SKM-1 treated with dmso at 0.1 percent for 144 hours (cell line): ENCODE results near the gene EGLN3.

Experiments
- DNase-seq: peaks from one replicate; lab custom pipeline; 2025; ENCODE audit not compliant: unreplicated experiment; lab: John Stamatoyannopoulos, UW

EGLN3 gene

DNA sequence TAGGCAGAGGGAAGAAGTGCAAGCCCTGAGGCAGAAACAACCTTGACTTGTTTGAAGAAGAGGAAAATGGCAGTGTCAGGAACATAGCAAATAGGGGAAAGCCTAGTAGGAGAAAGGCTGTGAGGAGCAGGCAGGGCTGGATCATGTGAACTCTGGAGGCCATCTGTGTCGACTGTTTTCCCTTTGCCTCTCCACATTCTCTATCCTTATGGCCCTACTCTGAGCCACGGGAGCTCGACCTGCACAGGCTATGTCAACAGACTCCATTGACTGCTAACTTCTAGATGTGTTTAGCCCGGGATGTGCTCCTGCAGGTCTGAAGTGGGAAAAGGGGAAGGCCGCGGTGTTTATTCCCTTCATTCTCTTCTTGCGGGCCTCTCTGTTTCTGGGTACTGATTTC lies 35.2 kb downstream of the EGLN3 start:
- no peak for DNase-seq

DNA sequence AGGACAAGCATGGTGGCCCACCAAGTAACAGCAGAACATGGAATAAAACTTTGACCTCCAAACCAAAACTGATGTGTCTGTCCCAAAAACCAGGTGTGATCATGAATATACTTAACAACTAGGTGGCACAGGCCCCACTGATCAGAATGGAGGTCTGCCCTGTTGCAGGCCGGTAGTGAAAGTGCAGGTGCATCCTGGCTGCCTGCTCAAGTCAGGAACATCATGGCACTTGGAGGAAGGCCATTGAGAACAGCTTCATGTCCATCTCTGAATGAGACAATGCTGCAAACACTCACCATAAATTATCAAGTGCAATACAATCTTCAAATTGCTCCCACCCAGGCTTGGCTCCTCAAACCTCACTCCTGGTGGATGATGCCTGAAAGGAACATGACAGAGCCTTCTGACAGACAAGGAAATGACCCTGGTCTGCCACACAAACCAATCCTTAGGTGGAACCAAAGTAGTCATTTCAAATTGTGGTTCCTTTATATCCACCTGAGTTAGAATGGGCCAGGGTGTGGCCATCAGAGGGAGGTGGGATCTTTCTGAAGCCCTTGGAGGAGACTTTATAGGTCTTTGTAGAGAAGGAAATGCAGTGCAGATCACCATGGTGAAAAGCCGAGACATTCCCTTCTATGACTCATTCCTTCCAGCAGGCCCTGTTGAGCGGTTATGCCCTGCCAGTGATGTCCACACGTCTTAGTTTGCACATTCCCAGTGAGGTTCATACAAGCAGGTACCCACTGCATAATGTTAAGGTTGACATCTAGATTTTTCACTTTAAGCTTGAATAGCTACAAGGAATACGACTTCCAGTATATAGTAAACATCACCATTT lies 36.0 kb downstream of the EGLN3 start:
- DNase-seq: no peak

DNA sequence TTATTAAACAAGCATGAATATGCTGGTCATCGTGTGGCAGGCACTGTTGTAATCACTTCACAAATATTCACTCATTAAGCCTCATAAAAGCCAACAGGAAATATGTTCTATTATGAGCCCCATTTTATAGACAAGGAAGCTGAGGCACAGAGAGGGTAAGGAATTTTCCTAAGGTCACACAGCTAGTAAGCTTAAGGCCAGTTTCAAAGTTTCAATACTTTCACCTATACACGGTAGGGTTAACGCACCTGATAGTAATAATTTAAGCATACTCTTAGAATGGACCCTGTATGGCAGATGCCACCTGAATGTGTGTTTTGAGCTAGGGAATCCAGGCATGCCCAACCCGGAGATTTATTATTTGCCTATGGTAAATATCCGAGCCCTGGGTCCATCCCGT lies 39.8 kb downstream of the EGLN3 start:
- no peak for DNase-seq

DNA sequence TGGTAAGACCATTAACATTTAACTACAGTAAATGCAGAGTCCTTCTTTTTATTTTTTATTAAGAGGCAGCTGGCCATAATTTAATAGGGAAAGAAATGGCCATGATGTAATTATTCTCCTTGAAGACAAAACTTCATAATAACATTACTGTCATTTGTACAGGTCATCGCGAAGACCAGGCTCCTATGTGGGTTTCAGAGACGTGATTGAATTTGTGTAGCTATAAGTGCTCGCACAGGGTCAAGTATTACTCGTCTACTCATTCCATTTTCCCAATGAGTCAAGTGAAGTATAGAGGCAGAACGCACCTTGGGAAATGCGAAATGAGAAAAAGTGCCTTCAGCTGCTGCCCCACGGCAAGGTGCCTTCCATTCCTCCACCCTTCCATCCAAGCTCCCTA lies 40.4 kb downstream of the EGLN3 start:
- no peak for DNase-seq

DNA sequence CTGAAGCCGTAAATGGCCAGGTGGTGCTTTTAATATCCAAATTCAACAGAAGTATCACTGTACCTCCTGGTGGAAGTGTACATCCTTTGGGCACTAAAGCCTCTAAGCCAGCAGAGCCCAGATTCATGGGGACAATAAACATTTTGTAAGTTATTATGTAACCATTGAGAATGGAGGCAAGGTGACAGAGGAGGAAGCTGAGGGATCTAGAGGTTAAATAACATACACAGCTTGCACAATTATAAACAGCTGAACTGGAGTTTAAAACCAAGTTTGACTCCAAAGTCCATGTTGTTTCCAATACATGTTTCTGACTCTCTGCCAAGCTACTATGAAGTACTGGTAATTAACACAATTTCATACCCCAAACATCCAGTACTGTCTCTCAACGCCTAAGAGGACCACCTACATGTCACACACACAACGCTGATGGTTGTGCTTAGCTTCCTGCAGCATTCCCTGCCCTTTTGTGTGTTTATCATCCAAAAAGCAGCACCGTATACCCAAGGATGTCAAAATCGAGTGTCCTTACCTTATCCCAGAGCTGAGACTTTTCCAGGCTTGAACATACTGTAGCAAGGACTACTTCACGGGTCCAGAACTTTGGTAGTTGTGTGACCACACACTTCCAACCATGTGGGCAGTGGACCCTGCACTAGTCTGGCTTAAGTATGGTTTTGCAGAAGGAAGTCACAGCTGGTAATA lies 41.3 kb downstream of the EGLN3 start:
- DNase-seq: no peak

DNA sequence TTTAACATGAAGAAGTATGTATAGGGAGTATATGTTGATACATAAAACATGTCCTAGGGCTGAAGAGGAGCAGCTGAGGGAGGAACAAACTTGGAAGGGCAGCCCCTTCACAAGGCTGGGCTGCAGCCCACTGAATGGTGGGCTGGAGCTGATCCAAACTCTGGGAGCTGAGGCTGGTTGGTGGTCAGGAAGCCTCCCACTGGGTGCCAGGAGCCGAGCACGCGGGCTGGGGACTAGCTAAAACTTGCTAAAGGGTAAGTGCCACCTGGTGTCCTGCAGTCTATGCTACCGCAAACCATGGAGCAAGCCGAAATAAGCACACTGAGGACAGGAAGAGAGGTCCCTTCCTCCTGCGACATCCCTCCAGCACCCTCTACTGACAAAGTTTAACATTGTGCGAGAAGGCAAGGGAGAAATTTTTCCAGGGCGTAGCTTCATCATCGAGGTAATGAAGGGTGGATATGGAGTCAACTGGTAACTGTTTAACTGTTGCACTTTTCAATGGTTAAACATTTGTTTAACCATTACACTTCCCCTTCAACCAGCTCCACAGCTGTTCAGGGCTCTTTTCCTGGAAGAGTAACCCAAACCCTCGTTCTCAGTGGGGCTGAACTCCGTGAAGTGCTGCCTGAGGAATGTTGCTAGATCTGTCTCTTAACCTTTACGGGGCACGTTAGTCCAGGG lies 42.2 kb downstream of the EGLN3 start:
- DNase-seq: no peak

DNA sequence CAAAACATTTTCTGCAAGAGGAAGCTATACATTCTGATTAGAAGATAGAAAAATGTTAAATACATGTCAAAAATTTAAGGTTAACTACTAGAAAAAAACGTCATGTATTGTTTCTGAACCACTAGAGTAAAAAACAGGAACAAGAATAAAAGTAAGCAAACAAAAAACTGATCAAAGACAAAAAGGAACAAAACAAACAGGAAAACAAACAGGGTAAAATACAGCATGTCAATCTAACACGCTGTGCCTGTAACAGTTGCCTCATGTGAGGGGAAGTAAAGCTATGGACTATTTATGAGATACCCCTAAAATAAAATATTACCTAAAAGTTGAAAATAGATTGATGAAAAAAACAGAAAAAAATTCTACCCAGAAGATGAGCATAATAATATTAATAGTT lies 43.9 kb downstream of the EGLN3 start:
- DNase-seq: no peak

DNA sequence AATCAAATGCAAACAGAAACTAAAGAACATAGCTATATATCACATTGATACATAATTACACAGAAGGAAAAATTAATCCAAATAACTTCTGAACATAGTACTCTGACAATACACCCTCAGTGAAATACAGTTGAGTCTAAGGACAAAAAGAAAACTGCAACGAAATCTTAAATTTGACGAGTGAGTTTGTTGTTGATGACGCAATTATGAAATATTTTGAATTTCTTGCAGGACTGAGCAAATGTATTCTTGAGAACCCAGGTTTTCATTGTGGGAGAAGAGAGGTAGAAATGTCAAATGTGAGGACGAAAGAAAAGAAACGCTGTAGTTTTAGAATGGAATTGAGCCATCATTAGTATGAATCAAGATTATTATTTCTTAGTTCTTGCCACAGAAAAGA lies 46.3 kb downstream of the EGLN3 start:
- no peak for DNase-seq

DNA sequence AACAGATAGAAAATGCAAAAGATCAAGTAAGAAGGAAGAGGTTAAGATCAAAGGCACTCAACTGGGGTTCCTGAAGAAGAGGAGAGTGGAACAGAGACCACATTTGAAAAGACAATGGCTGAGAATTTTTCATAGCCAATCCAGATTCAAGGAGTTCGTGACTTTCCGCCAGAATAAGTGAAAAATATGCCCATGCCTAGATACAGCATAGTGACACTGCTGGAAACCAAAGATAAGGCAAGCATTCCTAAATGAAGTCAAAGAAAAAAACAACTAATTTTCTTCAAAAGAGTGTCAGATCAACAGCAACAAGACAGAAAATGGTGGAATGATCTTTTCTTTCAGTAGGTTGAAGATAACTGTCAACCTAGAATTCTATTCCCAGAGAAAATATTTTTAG lies 47.5 kb downstream of the EGLN3 start:
- DNase-seq: no peak

DNA sequence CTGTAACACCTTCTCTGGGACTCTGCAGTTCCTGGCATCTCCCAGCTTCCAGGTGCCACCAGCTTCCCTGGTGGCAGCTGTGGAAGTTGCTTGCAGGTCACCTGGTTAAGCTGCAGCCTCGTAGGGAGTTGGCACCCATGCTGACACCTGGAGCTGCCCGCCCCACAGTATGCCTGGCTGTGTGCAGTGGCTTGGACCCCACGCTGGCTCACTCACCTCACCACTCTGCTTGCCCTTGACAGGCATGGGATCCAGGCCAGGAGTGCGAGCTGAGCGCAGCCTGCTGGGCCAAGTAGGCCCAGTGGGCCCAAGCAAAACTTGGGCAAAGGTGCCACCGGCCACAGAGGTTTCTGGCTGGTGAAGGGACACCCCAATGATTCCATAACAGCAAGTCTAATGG lies 48.5 kb downstream of the EGLN3 start:
- DNase-seq: no peak

DNA sequence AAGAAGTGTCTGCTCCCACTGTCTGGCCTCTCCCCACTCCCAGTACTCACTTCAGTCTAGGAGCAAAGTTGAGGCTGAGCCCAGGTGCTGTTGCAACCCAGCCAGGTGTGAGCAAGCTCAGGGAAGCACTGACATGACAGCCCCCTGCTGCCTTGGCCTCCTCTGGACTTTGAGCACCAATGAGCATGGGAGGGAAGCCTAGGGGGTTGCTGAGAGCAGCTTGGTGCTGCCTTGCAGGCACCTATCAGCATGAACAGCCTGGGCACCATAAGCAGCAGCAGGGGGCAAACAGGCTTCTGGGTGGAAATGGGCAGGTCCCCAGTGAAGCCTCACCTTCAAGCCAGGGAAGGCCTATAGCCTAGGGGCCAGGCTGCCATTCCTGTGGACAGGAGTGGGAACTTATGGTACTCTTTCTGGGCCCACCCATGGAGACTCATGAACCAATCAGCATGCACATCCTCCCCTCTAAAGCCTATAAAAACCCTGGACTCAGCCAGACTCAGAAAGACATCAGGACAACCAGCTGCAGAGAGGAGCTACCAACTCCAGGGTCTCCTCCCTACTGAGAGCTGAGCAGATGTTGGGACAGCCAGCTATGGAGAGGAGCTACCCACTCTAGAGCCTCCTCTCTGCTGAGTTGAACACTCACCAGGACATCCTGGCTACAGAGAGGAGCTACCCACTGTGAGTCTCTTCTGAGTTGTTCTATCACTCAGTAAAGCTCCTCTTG lies 49.3 kb downstream of the EGLN3 start:
- no peak for DNase-seq

DNA sequence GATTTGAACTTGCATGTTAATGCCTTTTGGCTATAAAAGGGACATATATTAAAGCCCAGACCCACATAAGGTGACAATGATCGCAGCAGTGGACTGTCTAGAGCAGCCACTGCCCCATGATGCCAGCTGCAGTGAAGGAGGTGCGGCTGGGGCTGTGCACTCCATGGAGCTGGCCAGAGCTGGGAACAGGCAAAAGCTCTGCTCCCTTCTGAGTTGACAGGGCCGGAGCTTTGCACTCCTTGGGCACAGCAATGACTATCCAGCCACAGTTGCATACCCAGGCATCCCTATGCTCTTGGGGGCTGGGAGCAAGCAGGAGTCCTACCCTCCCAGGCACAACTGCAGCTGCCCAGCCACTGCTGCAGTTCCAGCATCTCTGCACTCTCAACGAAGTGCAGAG lies 50.2 kb downstream of the EGLN3 start:
- no peak for DNase-seq

DNA sequence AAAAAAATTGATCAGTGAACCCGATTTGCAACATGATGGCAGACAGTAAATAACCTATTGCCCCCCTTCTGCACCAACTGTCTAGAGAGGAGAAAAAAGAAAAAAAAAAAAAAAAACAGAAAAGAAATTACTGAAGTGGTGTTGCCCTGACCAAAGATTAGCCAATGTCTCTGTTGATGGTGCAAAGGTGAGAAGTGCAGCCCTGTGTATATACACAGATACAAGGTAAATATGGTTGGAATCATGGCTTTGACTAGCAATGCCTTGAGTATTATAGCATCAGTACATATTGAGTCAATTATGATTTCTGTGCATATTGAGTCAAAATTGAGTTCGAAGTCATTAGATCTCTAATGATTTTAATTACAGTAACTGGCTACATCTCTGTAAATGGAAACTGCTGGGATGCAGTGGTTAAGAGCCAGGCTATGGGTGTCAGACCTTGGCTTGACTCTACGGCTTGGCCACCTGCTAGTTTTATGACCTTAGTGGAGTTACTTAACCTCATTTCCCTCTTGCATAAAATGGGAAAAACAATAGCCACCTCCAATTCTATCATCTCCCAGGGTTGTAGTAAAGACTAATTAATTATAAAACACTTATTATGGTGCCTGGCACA lies 51.0 kb downstream of the EGLN3 start:
- DNase-seq: no peak

DNA sequence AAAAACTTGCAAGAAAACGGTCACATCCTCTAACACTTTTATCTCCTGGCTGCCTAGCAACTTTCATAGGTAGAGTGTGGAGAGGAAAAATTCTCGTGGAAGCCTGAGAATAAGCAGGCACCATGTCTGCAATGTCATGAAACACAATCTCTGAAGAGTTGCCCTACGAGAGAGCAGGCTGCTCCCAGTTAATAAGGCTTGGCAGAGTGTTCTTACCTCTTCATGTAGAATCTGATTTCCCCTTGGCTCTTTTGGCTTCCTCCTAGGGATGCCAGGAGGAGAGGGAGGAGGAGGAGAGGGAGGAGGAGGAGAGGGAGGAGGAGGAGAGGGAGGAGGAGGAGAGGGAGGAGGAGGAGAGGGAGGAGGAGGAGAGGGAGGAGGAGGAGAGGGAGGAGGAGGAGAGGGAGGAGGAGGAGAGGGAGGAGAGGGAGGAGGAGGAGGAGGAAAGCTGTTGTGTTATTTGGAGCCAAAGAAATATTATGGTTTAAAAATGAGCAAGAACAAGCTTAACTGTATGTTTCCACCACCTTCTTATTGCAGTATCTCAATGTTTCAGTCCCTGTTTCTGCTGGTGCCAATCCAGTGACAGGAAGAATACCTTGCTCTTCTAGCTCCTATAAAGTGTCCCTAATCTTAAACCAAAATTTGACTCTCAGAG lies 52.9 kb downstream of the EGLN3 start:
- no peak for DNase-seq

DNA sequence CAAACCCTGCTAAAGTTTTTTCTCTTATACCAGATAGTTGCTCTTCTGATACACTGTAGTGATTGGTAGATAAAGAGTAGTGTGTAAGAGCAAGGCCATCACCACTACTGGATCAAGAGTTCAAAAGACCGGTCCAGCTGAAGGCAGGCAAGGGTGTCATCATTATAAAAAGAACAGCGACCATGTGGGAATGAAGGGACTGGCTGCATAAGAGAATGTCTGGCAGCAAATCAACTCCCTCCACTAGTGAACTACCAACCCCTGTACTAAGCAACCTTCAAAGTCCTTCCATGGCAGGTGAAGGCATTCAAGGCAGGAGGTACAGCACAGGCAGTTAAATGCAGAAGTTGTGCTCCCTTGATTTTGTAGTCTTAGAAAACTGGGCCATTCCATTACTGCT lies 53.5 kb downstream of the EGLN3 start:
- DNase-seq: no peak

DNA sequence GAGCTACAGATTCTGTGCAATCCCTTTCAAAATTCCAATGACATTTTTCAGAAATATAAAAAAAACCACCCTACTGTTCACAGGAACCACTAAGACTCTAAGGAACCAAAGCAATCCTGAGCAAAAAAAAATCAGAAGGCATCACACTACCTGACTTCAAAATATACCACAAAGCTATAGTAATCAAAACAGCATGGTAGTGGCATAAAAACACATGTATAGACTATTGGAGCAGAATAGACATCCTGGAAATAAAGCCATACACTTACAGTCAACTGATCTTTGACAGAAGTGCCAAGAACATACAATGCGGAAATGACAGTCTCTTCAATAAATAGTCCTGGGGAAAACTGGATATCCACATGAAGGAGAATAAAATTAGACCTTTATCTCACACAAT lies 56.5 kb downstream of the EGLN3 start:
- no peak for DNase-seq

DNA sequence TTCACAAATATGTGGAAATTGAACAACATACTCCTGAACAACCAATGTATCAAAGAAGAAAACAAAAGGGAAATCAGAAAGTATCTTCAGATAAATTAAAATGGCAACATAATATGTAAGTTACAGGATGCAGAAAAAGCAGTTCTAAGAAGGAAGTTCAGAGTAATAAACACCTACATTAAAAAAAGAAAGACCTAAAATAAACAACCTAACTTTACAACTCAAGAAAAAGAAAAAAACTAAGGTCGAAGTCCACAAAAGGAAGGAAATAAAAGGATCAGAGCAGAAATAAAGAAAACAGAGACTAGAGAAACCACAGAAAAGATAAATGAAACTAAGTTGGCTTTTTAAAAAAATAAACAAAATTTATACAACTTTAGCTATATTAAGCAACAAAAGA lies 59.2 kb downstream of the EGLN3 start:
- DNase-seq: no peak

DNA sequence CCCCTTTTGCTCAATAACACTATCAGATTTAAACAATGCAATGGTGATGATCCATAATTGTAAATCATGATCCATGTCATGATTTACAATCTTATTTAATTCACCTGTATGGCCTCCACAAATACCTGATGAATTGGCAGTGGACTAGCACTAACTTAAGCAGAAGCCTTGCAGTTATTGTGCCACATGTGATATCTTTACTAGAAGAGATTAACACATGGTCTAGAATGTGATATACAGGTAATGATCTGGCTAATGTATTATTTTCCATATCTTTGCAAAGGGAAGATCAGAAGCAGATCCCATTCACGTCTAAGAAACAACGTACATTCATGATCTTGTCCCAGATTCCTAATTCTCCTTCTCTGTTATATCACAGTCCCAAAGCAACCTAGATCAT lies 66.0 kb downstream of the EGLN3 start:
- no peak for DNase-seq

DNA sequence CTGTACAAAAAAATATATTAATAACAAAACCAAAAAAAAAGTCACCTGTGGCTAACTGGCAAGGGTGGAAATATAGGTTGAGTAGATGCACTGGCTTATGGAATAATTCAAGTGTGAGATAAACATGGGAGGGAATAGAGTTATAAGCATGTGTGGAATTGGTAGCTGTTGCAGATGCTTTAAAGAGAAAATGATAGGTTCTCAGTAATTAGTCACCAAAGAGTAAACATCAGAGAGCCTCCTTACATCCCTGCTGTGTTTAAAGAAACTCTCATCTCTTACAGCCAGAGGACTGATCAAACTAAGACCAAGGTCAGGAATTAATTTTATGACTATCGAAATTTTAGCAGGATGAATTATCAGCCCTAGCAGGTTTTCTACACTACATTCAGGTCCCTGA lies 70.5 kb downstream of the EGLN3 start:
- no peak for DNase-seq

DNA sequence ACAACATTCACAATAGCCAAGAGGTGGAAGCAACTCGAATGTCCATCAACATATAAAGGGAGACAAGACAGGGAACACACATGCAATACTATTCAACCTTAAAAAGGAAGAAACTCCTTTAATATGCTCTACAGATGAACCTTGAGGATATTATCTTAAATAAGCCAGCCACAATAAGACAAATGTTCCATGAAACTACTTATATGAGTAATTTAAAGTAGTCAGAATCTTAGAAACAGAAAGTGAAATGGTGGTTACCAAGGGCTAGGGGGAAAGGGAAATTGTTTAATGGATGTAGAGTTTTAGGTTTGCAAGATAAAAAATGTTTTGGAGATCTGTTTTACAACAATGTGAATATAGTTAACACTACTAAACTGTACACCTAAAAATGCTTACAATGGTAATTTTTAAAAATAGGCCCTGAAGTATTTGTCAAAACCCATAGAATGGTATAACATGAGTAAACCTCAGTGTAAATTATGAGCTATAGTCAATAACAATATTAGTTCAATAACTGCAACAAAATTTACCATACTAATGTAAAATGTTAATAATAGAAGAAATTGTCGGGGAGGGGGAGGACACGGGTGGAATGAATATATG lies 71.1 kb downstream of the EGLN3 start:
- DNase-seq: no peak
